Measurements from ENCODE around the gene PDGFC. TPM values are rescaled to one million over a fixed set of nuclear protein-coding genes. Genes with fewer than 3 reads are reported as not detected.

The PDGFC gene
- total and polyA plus RNA-seq, 2 donors (not counting 3 experiments of a cell fraction or from before 2014, with no cell fraction given), result 2.7 to 5.3 TPM

GRCh38 chr4:156800463-156800862 is 171.1 kb downstream of the PDGFC start:
- CTCF ChIA-PET, result interaction anchor here (0.6 to 1.7 kb wide), 10 partner anchors 11 to 325 kb away, joined by 3 to 6 read pairs (median 3); no protein-coding TSS in a partner anchor
- dilution Hi-C loops (cut with MboI; ENCODE audit: extremely low pct_ligation_motif_present, low sequenced_read_pairs), result no loop called here
- TF ChIP-seq CTCF (IDR thresholded peaks at IDR 0.05; ENCODE audit: extremely low read depth in 1 of 2, insufficient read depth in 1 of 2, low read depth in 1 of 2, low read length in 2 of 2), result no peak
- no peak for TF ChIP-seq GATA2 (IDR thresholded peaks at IDR 0.05; ENCODE audit: insufficient read depth, insufficient read length, low read depth, low read length)
- TF ChIP-seq EZH2 (IDR thresholded peaks at IDR 0.05; ENCODE audit: borderline replicate concordance, low read depth, low read length, severe bottlenecking), result no peak
- TF ChIP-seq JUN (IDR thresholded peaks at IDR 0.05; ENCODE audit: borderline replicate concordance, insufficient read depth, insufficient read length, low read depth), result no peak
- TF ChIP-seq MYC (IDR thresholded peaks at IDR 0.05; ENCODE audit: low read depth, low read length), result no peak
- TF ChIP-seq FOS (IDR thresholded peaks at IDR 0.05; ENCODE audit: borderline replicate concordance, insufficient read depth, low read length), result no peak
- no peak for TF ChIP-seq POLR2A (IDR thresholded peaks at IDR 0.05; ENCODE audit: low read depth, low read length)
- no peak for TF ChIP-seq MAX (IDR thresholded peaks at IDR 0.05; ENCODE audit: insufficient read depth, insufficient read length)
- no peak for TF ChIP-seq POLR2AphosphoS5 (IDR thresholded peaks at IDR 0.05; ENCODE audit: insufficient read depth, low read depth, low read length)

More at GRCh38 chr4:156800463-156800862, 171.1 kb downstream of the PDGFC start:
- Histone ChIP-seq H3K27me3 (ENCODE audit: control insufficient read depth in 2 of 2, insufficient read depth in 2 of 2, low read length in 2 of 2) (no peaks in the 10 kb centered on the region), H4K20me1 (replicated peaks; ENCODE audit: control insufficient read depth, extremely low read depth, insufficient read depth, low read length) (no peaks in the 10 kb centered on the region), H3K4me3 (replicated peaks in 1 of 3; ENCODE audit: insufficient read depth in 1 of 3, low read depth in 1 of 3, low read length in 3 of 3) (no peak overlapping the region), H3K36me3 (ENCODE audit: control insufficient read depth in 2 of 2, extremely low read depth in 1 of 2, insufficient read depth in 2 of 2, low read length in 2 of 2) (no peaks in the 10 kb centered on the region), H3K27ac (ENCODE audit: insufficient read depth, low read depth, low read length) (no peak overlapping the region), H3K79me2 (ENCODE audit: control insufficient read depth, insufficient read depth, low read length) (no peaks in the 10 kb centered on the region), H3K9ac (replicated peaks; ENCODE audit: extremely low read depth, insufficient read depth, low read length) (no peak overlapping the region), H3K4me2 (ENCODE audit: insufficient read depth, low read length) (no peak overlapping the region), H3K4me1 (ENCODE audit: control insufficient read depth, extremely low read depth, insufficient read depth, low read length) (no peaks in the 10 kb centered on the region), H3K9me1 (replicated peaks; ENCODE audit: control insufficient read depth, extremely low read depth, insufficient read depth, low read length) (no peaks in the 10 kb centered on the region), H2AFZ (ENCODE audit: low read depth, low read length) (no peak overlapping the region), H3K9me3 (replicated peaks; ENCODE audit: control insufficient read depth, insufficient read depth, low read length) (no peaks in the 10 kb centered on the region)
- intact Hi-C loops (cut with micrococcal nuclease), result no loop called here
- POLR2A ChIA-PET, result interaction anchor here (0.5 kb wide), 1 partner anchor 996 kb away, joined by 3 read pairs; no protein-coding TSS in a partner anchor
- DNase-seq (ENCODE audit: low read depth, low spot score) (no peak), FAIRE-seq (peak; percentile 4)
- no TSS peak for BruUV-seq (replicated peaks)

All from endothelial cell of umbilical vein (primary cell).